CD4-positive, alpha-beta T cell treated with Interleukin-1 beta for 1 hour (primary cell): ENCODE results near the gene ART1.

Experiments
- DNase-seq, 2 donors: peaks; one replicate each; pipeline ENCODE4 v3.0.0-alpha.2; 2020 to 2022

ART1 gene

GRCh38 chr11:3666023-3666530 is 21.1 kb downstream of the ART1 start:
- no peak for DNase-seq

- no peak for DNase-seq
Observed at GRCh38 chr11:3667149-3668035, 22.5 kb downstream of the ART1 start.

- no peak for DNase-seq
Observed at GRCh38 chr11:3669128-3669527, 24.2 kb downstream of the ART1 start.

- DNase-seq = no peak
Observed at GRCh38 chr11:3669742-3670183, 24.8 kb downstream of the ART1 start.

GRCh38 chr11:3671334-3672254 is 26.7 kb downstream of the ART1 start, which contains the start of gene CHRNA10:
TSS of gene CHRNA10 (minus strand) at chr11:3671384. CDS start at chr11:3671312, 72 bp downstream.
- DNase-seq = no peak

- DNase-seq = no peak
Observed at GRCh38 chr11:3674189-3674588, 29.3 kb downstream of the ART1 start.

GRCh38 chr11:3675971-3676370 is 31.0 kb downstream of the ART1 start:
- DNase-seq = no peak

GRCh38 chr11:3679077-3679476 is 34.1 kb downstream of the ART1 start:
- DNase-seq = no peak

- no peak for DNase-seq
Observed at GRCh38 chr11:3683039-3683438, 38.1 kb downstream of the ART1 start.

- no peak for DNase-seq
Observed at GRCh38 chr11:3684129-3684818, 39.3 kb downstream of the ART1 start.

GRCh38 chr11:3684819-3685172 is 39.9 kb downstream of the ART1 start:
- DNase-seq = no peak

- DNase-seq = no peak
Observed at GRCh38 chr11:3685923-3686322, 41.0 kb downstream of the ART1 start.

GRCh38 chr11:3686751-3687150 is 41.8 kb downstream of the ART1 start:
- DNase-seq = no peak

GRCh38 chr11:3700410-3700809 is 55.5 kb downstream of the ART1 start:
- no peak for DNase-seq

GRCh38 chr11:3700910-3701309 is 56.0 kb downstream of the ART1 start:
- DNase-seq = no peak

- DNase-seq = no peak
Observed at GRCh38 chr11:3703383-3703782, 58.5 kb downstream of the ART1 start.

GRCh38 chr11:3707176-3707575 is 62.2 kb downstream of the ART1 start:
- DNase-seq = no peak

- DNase-seq = no peak
Observed at GRCh38 chr11:3709977-3710376, 65.0 kb downstream of the ART1 start.

GRCh38 chr11:3710485-3711259 is 65.7 kb downstream of the ART1 start:
- DNase-seq = no peak

GRCh38 chr11:3712274-3712673 is 67.3 kb downstream of the ART1 start:
- DNase-seq = no peak
